Gastroesophageal sphincter (tissue), 4 donors: ENCODE results near the gene CPSF7. TPM values are rescaled to one million over a fixed set of nuclear protein-coding genes. Genes with fewer than 3 reads are reported as not detected.
"Not testable (repeated sequence)": the region's sequence is repeated elsewhere in the genome, so short reads cannot be mapped to it uniquely, and the experiment has no call there.

ENCODE experiments used
- ATAC-seq: fragments of 150-250 bp; one replicate; pipeline ENCODE4 v1.9.1; 2016; ENCODE audit warnings: mild to moderate bottlenecking, moderate library complexity
- H3K27ac ChIP-seq, 4 donors: fragments of 200-600 bp; sonication (generic) in 3 of 4; 1 replicate in 3 of 4; 2 replicates in 1 of 4; pipeline ENCODE4 v1.5.1; 2016 to 2019
- H3K27me3 ChIP-seq: fragments of 200-600 bp; sonication (generic); one replicate; pipeline ENCODE4 v1.5.1; 2019
- H3K36me3 ChIP-seq, 2 donors: fragments of 200-600 bp; sonication (generic); one replicate each; pipeline ENCODE4 v1.5.1; 2019; ENCODE audit warnings: control low read depth in 1 of 2
- H3K4me1 ChIP-seq, 3 donors: fragments of 200-600 bp; sonication (generic); 1 replicate in 2 of 3; 2 replicates in 1 of 3; pipeline ENCODE4 v1.5.1; 2016 to 2019; ENCODE audit warnings: control low read depth in 2 of 3
- H3K4me3 ChIP-seq, 2 donors: fragments of 200-600 bp; sonication (generic); one replicate each; pipeline ENCODE4 v1.5.1; 2019; ENCODE audit warnings: mild to moderate bottlenecking in 1 of 2, moderate library complexity in 1 of 2
- H3K9me3 ChIP-seq, 3 donors: fragments of 200-600 bp; sonication (generic); one replicate each; pipeline ENCODE4 v1.5.1; 2017 to 2019; ENCODE audit warnings: control low read depth in 2 of 3
- CTCF ChIP-seq, 4 experiments: fragments of 200-600 bp in 2 of 4; fragments of 450-650 bp in 2 of 4; sonication (generic) in 1 of 4; IDR thresholded peaks; one replicate each; pipeline ENCODE4 v1.5.1; 2017 to 2019; ENCODE audit warnings: antibody characterized with exemption in 4 of 4, mild to moderate bottlenecking in 2 of 4, moderate library complexity in 2 of 4
- EP300 ChIP-seq: sonication (generic); formaldehyde crosslinking; IDR thresholded peaks from one replicate; pipeline ENCODE4 v1.6.1; 2017; ENCODE audit warnings: antibody characterized with exemption, mild to moderate bottlenecking
- POLR2A ChIP-seq, 2 donors: fragments of 450-650 bp; IDR thresholded peaks; one replicate each; pipeline ENCODE4 v1.6.1; 2017; ENCODE audit warnings: antibody characterized with exemption in 2 of 2, mild to moderate bottlenecking in 2 of 2, moderate library complexity in 1 of 2
- POLR2AphosphoS5 ChIP-seq: sonication (generic); formaldehyde crosslinking; IDR thresholded peaks from one replicate; pipeline ENCODE4 v1.6.1; 2017; ENCODE audit warnings: antibody characterized with exemption
- WGBS, 2 donors: methylation state at CpG; one replicate each; pipeline ENCODE4 v1.1.5; 2018; ENCODE audit warnings: low coverage in 1 of 2; 5-methylcytosine and 5-hydroxymethylcytosine counted together
- total RNA-seq, 4 donors: library from RNA; depleted of rRNA; stranded (reverse); fragments of >200 nt; gene quantifications; one replicate each; pipeline ENCODE4 v1.1.0, GENCODE V29; 2016

Gene CPSF7
- total RNA-seq, 4 donors from 2014 or later: 36.6 to 50.4 (median 43.7) TPM

DNA sequence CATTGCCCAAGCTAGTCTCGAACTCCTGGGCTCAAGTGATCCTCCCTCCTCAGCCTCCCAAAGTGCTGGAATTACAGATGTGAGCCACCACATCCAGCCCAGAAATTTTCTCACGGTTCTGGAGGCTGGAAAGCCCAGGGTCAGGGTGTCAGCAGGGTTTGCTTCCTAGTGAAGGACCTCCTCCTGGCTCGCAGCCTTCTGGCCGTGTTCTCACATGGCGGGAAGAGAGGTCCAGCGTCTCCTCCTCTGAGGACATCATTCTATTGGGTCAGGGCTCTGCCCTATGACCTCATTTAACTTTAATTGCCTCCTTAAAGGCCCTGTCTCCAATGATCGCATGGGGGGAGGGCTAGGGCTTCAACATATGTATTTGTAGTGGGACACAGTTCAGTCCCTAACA is 38.2 kb upstream of the CPSF7 start:
- H3K9me3 ChIP-seq: no peaks in the 10 kb centered on the region

DNA sequence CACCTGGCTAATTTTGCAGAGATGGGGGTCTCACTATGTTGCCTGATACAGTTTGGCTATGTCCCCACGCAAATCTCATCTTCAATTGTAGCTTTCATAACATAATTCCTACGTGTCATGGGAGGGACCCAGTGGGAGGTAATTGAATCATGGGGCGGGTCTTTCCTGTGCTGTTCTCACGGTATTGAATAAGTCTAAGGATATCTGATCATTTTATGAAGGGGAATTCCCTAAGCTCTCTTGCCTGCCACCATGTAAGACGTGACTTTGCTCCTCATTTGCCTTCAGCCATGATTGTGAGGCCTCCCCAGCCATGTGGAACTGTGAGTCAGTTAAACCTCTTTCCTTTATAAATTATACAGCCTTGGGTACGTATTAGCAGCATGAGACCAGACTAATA is 37.8 kb upstream of the CPSF7 start:
- not testable (repeated sequence) for H3K9me3 ChIP-seq, H3K4me3 ChIP-seq, H3K27me3 ChIP-seq, H3K27ac ChIP-seq, ATAC-seq
- WGBS, 2 donors: 72 to 89% methylated on average over 3 to 4 of the region's 6 CpGs
- H3K4me1 ChIP-seq: peaks cover 0 to 11% (median under 1%) of the 10 kb centered on the region in 3 donors
- peaks cover 0 to 56% of the 10 kb centered on the region in 2 donors for H3K36me3 ChIP-seq

More for the DNA sequence above, 38.2 kb upstream of the CPSF7 start:
- H3K36me3 ChIP-seq: peaks cover 0 to 54% of the 10 kb centered on the region in 2 donors
- TF ChIP-seq EP300: no peak
- no peak for TF ChIP-seq POLR2AphosphoS5
- no peak for TF ChIP-seq CTCF (IDR thresholded peaks at IDR 0.05)
- no peak for TF ChIP-seq POLR2A (IDR thresholded peaks at IDR 0.05)
- WGBS, 2 donors: 90% methylated on average over 4 of the region's 7 CpGs; no CpG with 5 or more reads in 1 of the 2 donors
- no peak overlapping the region for H3K27ac ChIP-seq
- no peak for ATAC-seq
- H3K27me3 ChIP-seq: no peaks in the 10 kb centered on the region
- H3K4me1 ChIP-seq: peaks cover 0 to 14% (median 3%) of the 10 kb centered on the region in 3 donors
- no peak overlapping the region for H3K4me3 ChIP-seq

GRCh38 chr11:61460986-61461385 is 31.2 kb upstream of the CPSF7 start:
- WGBS, 2 donors: 72 to 87% methylated on average over 5 of the region's 5 CpGs
- H3K4me3 ChIP-seq: no peak overlapping the region
- no peaks in the 10 kb centered on the region for H3K9me3 ChIP-seq
- H3K4me1 ChIP-seq: peaks cover 0 to 15% (median 9%) of the 10 kb centered on the region in 3 donors
- peaks cover 0 to 24% of the 10 kb centered on the region in 2 donors for H3K36me3 ChIP-seq
- no peak for ATAC-seq
- TF ChIP-seq POLR2AphosphoS5 (no peak), EP300 (no peak), POLR2A (IDR thresholded peaks at IDR 0.05) (no peak), CTCF (IDR thresholded peaks at IDR 0.05) (no peak)
- peak overlapping the region in 3 of 4 donors; percentile 18 to 43 (median 24) for H3K27ac ChIP-seq
- H3K27me3 ChIP-seq: no peaks in the 10 kb centered on the region

DNA sequence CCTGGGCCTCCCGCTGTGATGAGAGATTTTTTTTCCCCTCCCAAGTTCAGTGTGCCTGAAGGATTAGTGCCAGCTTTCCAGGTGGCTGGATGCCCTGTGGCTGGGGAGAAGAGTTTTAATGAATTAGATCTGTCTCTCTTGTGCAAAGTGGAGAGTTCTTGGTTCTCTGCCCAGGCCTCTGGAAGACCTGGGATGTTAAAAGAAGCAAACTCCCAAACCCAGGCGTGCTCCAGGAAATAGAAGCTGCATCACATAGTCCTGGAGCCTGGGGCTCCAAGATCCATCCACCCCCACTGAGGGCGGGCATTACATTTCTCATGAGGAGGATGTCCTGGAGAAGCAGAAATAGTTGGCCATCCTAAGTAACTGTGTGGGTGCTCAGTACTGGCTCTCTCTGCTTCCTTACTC is 30.7 kb upstream of the CPSF7 start:
- peak; percentile 53 for ATAC-seq
- H3K4me1 ChIP-seq: peaks cover 0 to 15% (median 9%) of the 10 kb centered on the region in 3 donors
- peaks cover 0 to 28% of the 10 kb centered on the region in 2 donors for H3K36me3 ChIP-seq
- no peak overlapping the region for H3K4me3 ChIP-seq
- 22 to 50% methylated on average over 1 of the region's 3 CpGs for WGBS, 2 donors
- H3K27ac ChIP-seq: peak overlapping the region in 3 of 4 donors; percentile 18 to 43 (median 24)
- H3K9me3 ChIP-seq: no peaks in the 10 kb centered on the region
- H3K27me3 ChIP-seq: no peaks in the 10 kb centered on the region
- TF ChIP-seq EP300 (no peak), CTCF (IDR thresholded peaks at IDR 0.05) (no peak), POLR2AphosphoS5 (no peak), POLR2A (IDR thresholded peaks at IDR 0.05) (no peak)

- ATAC-seq: no peak
- WGBS, 2 donors: 60 to 84% methylated on average over 1 to 7 of the region's 7 CpGs
- Histone ChIP-seq H3K36me3 (peaks cover 0 to 51% of the 10 kb centered on the region in 2 donors), H3K4me1 (peaks cover 0 to 19% (median 0%) of the 10 kb centered on the region in 3 donors), H3K27me3 (no peaks in the 10 kb centered on the region), H3K4me3 (no peak overlapping the region), H3K9me3 (no peaks in the 10 kb centered on the region), H3K27ac (peak overlapping the region in 2 of 4 donors; percentile 7 to 48)
- TF ChIP-seq EP300: no peak
- no peak for TF ChIP-seq POLR2A (IDR thresholded peaks at IDR 0.05)
- TF ChIP-seq POLR2AphosphoS5: no peak
Observed at GRCh38 chr11:61454520-61454919, 24.7 kb upstream of the CPSF7 start.

DNA sequence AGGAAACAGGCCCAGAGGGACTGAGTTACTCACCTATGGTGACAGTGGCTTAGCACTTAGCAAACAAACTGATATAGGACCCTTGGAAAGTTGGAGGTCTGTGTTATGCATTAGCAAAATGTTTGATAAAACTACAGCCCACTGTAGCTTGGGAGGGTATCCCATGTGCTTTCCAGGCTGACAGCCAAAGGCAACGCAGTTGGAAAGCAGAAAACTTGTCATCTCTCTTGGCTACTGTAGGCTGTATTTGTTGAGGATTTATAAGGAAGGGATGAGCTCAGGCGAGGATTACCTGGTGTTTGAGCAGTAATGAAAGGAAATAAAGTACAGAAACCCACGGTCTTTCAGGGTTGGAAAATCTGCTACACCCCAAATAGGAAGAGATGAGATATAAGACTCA is 23.9 kb upstream of the CPSF7 start:
- no peak for ATAC-seq
- WGBS, 2 donors: 9% methylated on average over 3 of the region's 3 CpGs; no CpG with 5 or more reads in 1 of the 2 donors
- Histone ChIP-seq H3K27ac (peak overlapping the region in 2 of 4 donors; percentile 7 to 48), H3K27me3 (no peaks in the 10 kb centered on the region), H3K4me3 (no peak overlapping the region), H3K36me3 (peaks cover 0 to 57% of the 10 kb centered on the region in 2 donors), H3K4me1 (peaks cover 0 to 27% (median 4%) of the 10 kb centered on the region in 3 donors), H3K9me3 (no peaks in the 10 kb centered on the region)
- TF ChIP-seq POLR2A (IDR thresholded peaks at IDR 0.05) (no peak), POLR2AphosphoS5 (no peak), EP300 (no peak), CTCF (IDR thresholded peaks at IDR 0.05) (no peak)
